RWPE2 (cell line): ENCODE measurements around the gene ICA1L.

ENCODE experiments used
- ATAC-seq: fragments of 200-7000 bp; cut with Tn5 transposase; 3 replicates; pipeline ENCODE4 v1.9.1; 2021; ENCODE audit warnings: low read depth
- DNase-seq: peaks from one replicate; pipeline ENCODE4 v3.0.0-alpha.2; 2020; ENCODE audit warnings: low spot score
- H3K27ac ChIP-seq: fragments of 450-650 bp; 2 replicates; pipeline ENCODE4 v1.5.1; 2017; ENCODE audit warnings: mild to moderate bottlenecking; ENCODE audit not compliant: poor library complexity, severe bottlenecking
- H3K27me3 ChIP-seq: fragments of 250-450 bp; sonication (Bioruptor Pico); 2 replicates; pipeline ENCODE4 v1.5.1; 2021; ENCODE audit warnings: mild to moderate bottlenecking, moderate library complexity; ENCODE audit not compliant: insufficient read depth, poor library complexity, severe bottlenecking
- H3K36me3 ChIP-seq: fragments of 250-450 bp; sonication (Bioruptor Pico); 2 replicates; pipeline ENCODE4 v1.5.1; 2020; ENCODE audit warnings: low read depth, mild to moderate bottlenecking, moderate library complexity
- H3K4me1 ChIP-seq: fragments of 250-450 bp; sonication (Bioruptor Pico); 2 replicates; pipeline ENCODE4 v1.5.1; 2021; ENCODE audit warnings: mild to moderate bottlenecking, moderate library complexity; ENCODE audit not compliant: insufficient read depth, poor library complexity, severe bottlenecking
- H3K4me3 ChIP-seq: fragments of 250-450 bp; sonication (Bioruptor Pico); 2 replicates; pipeline ENCODE4 v1.5.1; 2021; ENCODE audit warnings: mild to moderate bottlenecking, moderate library complexity; ENCODE audit not compliant: severe bottlenecking
- H3K9me3 ChIP-seq: fragments of 250-450 bp; sonication (Bioruptor Pico); 2 replicates; pipeline ENCODE4 v1.5.1; 2021; ENCODE audit warnings: mild to moderate bottlenecking, moderate library complexity; ENCODE audit not compliant: severe bottlenecking
- TF ChIP-seq, protein P1 (sequence below): fragments of 450-650 bp; IDR thresholded peaks from one replicate; pipeline ENCODE4 v1.5.1; 2017; ENCODE audit warnings: mild to moderate bottlenecking, moderate library complexity; ENCODE audit not compliant: poor library complexity, severe bottlenecking

ICA1L gene

DNA sequence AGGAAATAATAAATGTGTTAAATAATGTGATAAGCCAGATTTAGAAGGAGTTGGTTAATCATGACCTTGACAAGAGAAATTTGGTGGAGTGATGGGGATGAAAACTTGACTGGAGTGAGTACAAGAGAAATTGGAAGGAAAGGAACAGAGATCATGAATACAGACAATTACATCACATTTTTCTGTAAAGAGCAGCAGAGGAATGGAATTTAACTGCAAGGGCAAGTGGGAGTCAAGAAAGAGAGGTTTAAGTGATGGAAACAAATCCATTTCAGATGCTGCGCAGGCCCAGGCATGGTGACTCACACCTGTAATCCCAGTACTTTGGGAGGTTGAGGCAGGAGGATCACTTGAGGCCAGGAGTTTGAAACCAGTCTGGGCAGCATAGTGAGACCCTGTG lies 46.7 kb downstream of the ICA1L start:
- no peak for DNase-seq
- H3K9me3 ChIP-seq: no peaks in the 10 kb centered on the region
- no peak overlapping the region for H3K27ac ChIP-seq
- H3K4me3 ChIP-seq: no peak overlapping the region
- H3K36me3 ChIP-seq: no peaks in the 10 kb centered on the region
- H3K27me3 ChIP-seq: no peaks in the 10 kb centered on the region
- ATAC-seq: no peak
- no peaks in the 10 kb centered on the region for H3K4me1 ChIP-seq
- TF ChIP-seq, protein P1, sequence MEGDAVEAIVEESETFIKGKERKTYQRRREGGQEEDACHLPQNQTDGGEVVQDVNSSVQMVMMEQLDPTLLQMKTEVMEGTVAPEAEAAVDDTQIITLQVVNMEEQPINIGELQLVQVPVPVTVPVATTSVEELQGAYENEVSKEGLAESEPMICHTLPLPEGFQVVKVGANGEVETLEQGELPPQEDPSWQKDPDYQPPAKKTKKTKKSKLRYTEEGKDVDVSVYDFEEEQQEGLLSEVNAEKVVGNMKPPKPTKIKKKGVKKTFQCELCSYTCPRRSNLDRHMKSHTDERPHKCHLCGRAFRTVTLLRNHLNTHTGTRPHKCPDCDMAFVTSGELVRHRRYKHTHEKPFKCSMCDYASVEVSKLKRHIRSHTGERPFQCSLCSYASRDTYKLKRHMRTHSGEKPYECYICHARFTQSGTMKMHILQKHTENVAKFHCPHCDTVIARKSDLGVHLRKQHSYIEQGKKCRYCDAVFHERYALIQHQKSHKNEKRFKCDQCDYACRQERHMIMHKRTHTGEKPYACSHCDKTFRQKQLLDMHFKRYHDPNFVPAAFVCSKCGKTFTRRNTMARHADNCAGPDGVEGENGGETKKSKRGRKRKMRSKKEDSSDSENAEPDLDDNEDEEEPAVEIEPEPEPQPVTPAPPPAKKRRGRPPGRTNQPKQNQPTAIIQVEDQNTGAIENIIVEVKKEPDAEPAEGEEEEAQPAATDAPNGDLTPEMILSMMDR: no peak

DNA sequence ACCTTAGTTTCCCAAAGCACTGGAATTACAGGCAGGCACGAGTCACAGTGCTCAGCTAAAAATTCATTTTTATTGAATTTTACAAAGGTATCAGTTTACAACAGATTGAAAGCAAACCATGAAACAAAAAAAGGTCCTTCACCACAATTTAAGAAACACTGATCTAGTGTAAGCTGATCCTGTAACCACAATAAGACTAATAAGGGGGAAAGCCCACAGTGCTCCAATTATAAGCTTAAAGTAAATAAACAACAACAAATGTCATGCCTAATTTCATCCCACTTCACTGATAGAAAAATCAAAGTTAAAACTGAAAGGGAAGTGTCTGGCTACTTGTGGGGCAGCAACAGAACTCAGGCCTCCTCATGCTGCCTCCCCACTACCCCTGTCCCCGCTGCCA lies 49.2 kb downstream of the ICA1L start:
- no peak for ATAC-seq
- no peaks in the 10 kb centered on the region for H3K4me1 ChIP-seq
- H3K36me3 ChIP-seq: no peaks in the 10 kb centered on the region
- no peaks in the 10 kb centered on the region for H3K27me3 ChIP-seq
- H3K9me3 ChIP-seq: no peaks in the 10 kb centered on the region
- DNase-seq: no peak
- TF ChIP-seq, protein P1: no peak
- H3K27ac ChIP-seq: no peak overlapping the region
- H3K4me3 ChIP-seq: no peak overlapping the region

DNA sequence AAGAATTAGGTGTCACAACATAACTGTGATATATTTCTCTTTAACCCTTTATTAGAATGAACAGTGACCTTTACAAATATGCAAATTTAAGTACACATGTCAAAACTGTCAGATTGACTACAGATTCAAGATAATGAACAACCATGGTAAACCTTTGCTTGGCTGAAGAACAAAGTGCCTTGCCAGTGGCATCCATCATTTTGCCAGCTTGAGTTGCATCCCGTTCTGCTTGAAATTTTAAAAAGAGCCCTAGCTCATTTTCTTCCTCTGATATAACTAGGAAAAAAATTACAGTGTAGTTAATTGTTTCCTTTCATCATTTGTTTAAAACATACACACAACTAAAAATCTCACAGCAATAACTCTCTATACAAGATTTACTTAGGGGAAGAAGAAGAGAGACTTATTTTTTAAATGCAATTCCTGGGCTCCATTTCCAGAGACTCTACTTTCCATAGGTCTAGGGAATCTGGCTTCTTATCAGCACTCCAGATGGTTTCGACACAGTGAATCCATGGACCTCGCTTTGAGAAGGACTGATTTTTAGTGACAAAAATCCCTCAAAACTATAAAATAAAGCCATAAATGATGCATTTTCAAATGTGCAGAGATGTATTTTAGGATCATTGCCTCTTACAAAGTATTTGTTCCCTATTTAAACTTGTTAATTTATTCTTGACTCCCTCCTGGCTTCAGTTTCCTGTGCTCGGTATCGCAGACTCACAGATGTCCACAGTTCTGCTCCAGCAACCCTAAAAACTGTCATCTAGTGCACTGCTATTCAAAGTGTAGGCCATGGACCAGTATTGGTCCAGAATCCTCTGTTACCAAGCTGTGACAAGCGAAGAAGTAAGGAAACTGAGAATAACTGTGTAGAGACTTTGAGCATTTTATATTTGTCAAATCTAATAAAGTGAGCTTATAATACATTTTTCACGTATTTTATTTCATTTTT lies 50.1 kb downstream of the ICA1L start:
- no peaks in the 10 kb centered on the region for H3K27me3 ChIP-seq
- ATAC-seq: no peak
- no peak for DNase-seq
- H3K27ac ChIP-seq: no peak overlapping the region
- H3K4me3 ChIP-seq: no peak overlapping the region
- H3K9me3 ChIP-seq: no peaks in the 10 kb centered on the region
- H3K4me1 ChIP-seq: no peaks in the 10 kb centered on the region
- TF ChIP-seq, protein P1: no peak
- H3K36me3 ChIP-seq: no peaks in the 10 kb centered on the region

DNA sequence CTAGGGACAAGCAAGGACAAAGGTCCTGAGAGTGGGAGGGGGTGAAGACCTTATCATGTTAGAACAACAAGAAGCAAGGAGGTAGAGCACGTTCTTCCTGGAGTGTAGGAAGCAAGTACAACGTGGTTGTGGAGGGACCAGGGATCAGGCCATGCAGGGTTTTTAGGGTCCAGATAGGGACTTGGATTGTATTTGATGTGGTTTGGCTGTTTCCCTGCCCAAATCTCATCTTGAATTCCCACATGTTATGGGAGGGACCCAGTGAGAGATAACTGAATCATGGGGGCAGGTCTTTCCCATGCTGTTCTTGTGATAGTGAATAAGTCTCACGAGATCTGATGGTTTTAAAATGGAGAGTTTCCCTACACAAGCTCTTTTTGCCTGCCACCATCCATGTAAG lies 53.2 kb downstream of the ICA1L start:
- TF ChIP-seq, protein P1: no peak
- Histone ChIP-seq H3K4me3 (no peak overlapping the region), H3K27ac (no peak overlapping the region), H3K4me1 (no peaks in the 10 kb centered on the region), H3K27me3 (no peaks in the 10 kb centered on the region), H3K9me3 (no peaks in the 10 kb centered on the region), H3K36me3 (no peaks in the 10 kb centered on the region)
- ATAC-seq (no peak), DNase-seq (no peak)

DNA sequence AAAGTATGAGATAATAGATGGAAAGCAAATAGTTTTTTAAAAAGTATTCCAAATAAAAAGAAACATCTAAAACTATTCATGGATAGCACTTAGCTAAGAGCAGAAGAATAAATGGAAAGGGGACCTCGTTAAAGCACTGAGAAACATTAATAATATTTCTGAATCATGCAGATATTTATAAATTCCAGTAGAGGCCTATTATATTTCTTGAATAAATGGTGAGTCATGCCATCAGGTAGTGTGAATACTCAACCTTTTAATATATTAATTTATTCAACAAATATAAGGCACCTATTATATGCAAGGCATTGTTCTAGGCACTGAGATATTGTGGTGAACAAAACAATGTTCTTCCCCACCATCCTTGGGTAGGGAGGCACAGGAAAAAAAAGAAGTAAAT lies 53.8 kb downstream of the ICA1L start:
- DNase-seq (no peak), ATAC-seq (no peak)
- Histone ChIP-seq H3K36me3 (no peaks in the 10 kb centered on the region), H3K4me3 (no peak overlapping the region), H3K27ac (no peak overlapping the region), H3K27me3 (no peaks in the 10 kb centered on the region), H3K4me1 (no peaks in the 10 kb centered on the region), H3K9me3 (no peaks in the 10 kb centered on the region)
- TF ChIP-seq, protein P1: no peak
